HepG2 (cell line): ENCODE measurements around the gene UBE2R2. TPM values are rescaled to one million over a fixed set of nuclear protein-coding genes. Genes with fewer than 3 reads are reported as not detected.

Experiments used
- AHDC1 ChIP-seq: sonication (generic); formaldehyde crosslinking; IDR thresholded peaks from 2 replicates; pipeline ENCODE4 v1.5.1; 2020; ENCODE audit warnings: mild to moderate bottlenecking, missing genetic modification reagents, borderline replicate concordance
- ATAD3A ChIP-seq: sonication (generic); formaldehyde crosslinking; IDR thresholded peaks from 2 replicates; pipeline ENCODE4 v1.4.0; 2020; ENCODE audit warnings: missing genetic modification reagents
- KMT2A ChIP-seq: sonication (generic); formaldehyde crosslinking; IDR thresholded peaks from 2 replicates; pipeline ENCODE4 v1.4.0; 2020; ENCODE audit warnings: missing genetic modification reagents
- ZNF101 ChIP-seq: sonication (generic); formaldehyde crosslinking; IDR thresholded peaks from 2 replicates; pipeline ENCODE4 v1.4.0; 2020; ENCODE audit warnings: mild to moderate bottlenecking, low read depth, missing genetic modification reagents, borderline replicate concordance
- ZNF704 ChIP-seq: sonication (generic); formaldehyde crosslinking; IDR thresholded peaks from 2 replicates; pipeline ENCODE4 v1.8.1; 2023; ENCODE audit warnings: mild to moderate bottlenecking, inconsistent platforms, moderate library complexity, missing genetic modification reagents, borderline replicate concordance
- polyA plus RNA-seq, 8 experiments: library from polyadenylated mRNA; depleted of rRNA in 3 of 8; stranded (reverse) in 7 of 8; unstranded in 1 of 8; fragments of >200 nt; fragmentation: Illumina TruSeq in 4 of 8; extraction: Trizol in 4 of 8; gene quantifications; 2 replicates each; pipeline versions ENCODE4 v1.2.1 to v1.2.3, GENCODE V29; 2011 to 2016; ENCODE audit warnings: low read depth in 4 of 8, missing spikeins in 1 of 8, mixed read lengths in 1 of 8; ENCODE audit not compliant: insufficient read depth in 1 of 8
- total RNA-seq, 5 experiments: library from RNA; depleted of rRNA; stranded (reverse); fragments of >200 nt; fragmentation: Illumina TruSeq; extraction: Trizol; gene quantifications; 2 replicates each; pipeline ENCODE4 v1.2.3, GENCODE V29; 2016; ENCODE audit warnings: low read depth in 1 of 5
- TF ChIP-seq, protein P1 (sequence below): sonication (generic); formaldehyde crosslinking; IDR thresholded peaks from 2 replicates; pipeline ENCODE4 v1.5.0; 2020; ENCODE audit warnings: missing genetic modification reagents, mild to moderate bottlenecking, borderline replicate concordance
- TF ChIP-seq, protein P2 (sequence below): sonication (generic); formaldehyde crosslinking; IDR thresholded peaks from 2 replicates; pipeline ENCODE4 v1.5.1; 2020; ENCODE audit warnings: mild to moderate bottlenecking, missing genetic modification reagents, moderate library complexity

UBE2R2 gene
- total and polyA plus RNA-seq, 2 of the 13 experiments (the other 11 are each of a cell fraction or from before 2014, with no cell fraction given): 14.8 to 20.9 TPM

DNA sequence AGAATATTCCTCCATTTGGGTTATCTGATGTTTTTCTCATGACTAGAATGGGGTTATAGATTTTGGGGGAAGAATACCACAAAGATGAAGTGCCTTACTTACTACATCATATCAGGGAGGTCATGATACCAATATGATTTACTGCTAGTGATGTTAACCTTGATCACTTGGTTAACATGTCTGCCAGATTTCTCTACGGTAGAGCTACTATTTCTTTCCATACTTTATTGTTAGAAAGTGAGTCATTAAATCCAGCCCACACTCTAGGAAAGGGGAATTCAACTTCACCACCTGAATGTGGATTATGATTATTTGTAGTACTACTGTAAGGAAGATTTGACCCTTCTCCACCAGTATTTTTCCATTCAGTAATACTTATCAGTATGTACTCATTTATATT, 64.7 kb downstream of the UBE2R2 start (continued):
- no peak for TF ChIP-seq AHDC1 (CRISPR knock-in tag)
- no peak for TF ChIP-seq ATAD3A
- TF ChIP-seq, protein P1, sequence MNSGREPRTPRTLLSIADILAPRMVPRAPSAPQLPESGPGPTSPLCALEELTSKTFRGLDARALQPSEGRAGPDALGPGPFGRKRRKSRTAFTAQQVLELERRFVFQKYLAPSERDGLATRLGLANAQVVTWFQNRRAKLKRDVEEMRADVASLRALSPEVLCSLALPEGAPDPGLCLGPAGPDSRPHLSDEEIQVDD (CRISPR knock-in tag): no peak
- TF ChIP-seq, protein P2, sequence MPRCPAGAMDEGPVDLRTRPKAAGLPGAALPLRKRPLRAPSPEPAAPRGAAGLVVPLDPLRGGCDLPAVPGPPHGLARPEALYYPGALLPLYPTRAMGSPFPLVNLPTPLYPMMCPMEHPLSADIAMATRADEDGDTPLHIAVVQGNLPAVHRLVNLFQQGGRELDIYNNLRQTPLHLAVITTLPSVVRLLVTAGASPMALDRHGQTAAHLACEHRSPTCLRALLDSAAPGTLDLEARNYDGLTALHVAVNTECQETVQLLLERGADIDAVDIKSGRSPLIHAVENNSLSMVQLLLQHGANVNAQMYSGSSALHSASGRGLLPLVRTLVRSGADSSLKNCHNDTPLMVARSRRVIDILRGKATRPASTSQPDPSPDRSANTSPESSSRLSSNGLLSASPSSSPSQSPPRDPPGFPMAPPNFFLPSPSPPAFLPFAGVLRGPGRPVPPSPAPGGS (CRISPR knock-in tag): no peak
- TF ChIP-seq ZNF704 (CRISPR knock-in tag): no peak
- no peak for TF ChIP-seq KMT2A (CRISPR knock-in tag)
- no peak for TF ChIP-seq ZNF101 (CRISPR knock-in tag)
